RWPE1 (cell line): ENCODE results near the gene CALCOCO1.

Experiments used
- CTCF ChIA-PET: fragments of 350-600 bp; sonication (Branson Sonifier 250); formaldehyde crosslinking; extraction: SDS; loops from one replicate; lab custom pipeline; 2021; lab: Yijun Ruan, JAX
- POLR2A ChIA-PET: fragments of 400-600 bp; formaldehyde crosslinking; extraction: SDS; loops from one replicate; lab custom pipeline; 2020; ENCODE audit warnings: antibody characterized with exemption; ENCODE audit not compliant: low non-redundant PET; lab: Yijun Ruan, JAX
- DNase-seq: peaks from one replicate; pipeline ENCODE4 v3.0.0; 2012; ENCODE audit warnings: low spot score
- H3K27ac ChIP-seq: fragments of 450-650 bp; 2 replicates; pipeline ENCODE4 v1.5.1; 2017
- TF ChIP-seq, protein P1 (sequence below): fragments of 450-650 bp; conservative IDR thresholded peaks from 2 replicates; pipeline ENCODE4 v1.5.1; 2017; ENCODE audit warnings: low read depth, mild to moderate bottlenecking

Gene CALCOCO1

DNA sequence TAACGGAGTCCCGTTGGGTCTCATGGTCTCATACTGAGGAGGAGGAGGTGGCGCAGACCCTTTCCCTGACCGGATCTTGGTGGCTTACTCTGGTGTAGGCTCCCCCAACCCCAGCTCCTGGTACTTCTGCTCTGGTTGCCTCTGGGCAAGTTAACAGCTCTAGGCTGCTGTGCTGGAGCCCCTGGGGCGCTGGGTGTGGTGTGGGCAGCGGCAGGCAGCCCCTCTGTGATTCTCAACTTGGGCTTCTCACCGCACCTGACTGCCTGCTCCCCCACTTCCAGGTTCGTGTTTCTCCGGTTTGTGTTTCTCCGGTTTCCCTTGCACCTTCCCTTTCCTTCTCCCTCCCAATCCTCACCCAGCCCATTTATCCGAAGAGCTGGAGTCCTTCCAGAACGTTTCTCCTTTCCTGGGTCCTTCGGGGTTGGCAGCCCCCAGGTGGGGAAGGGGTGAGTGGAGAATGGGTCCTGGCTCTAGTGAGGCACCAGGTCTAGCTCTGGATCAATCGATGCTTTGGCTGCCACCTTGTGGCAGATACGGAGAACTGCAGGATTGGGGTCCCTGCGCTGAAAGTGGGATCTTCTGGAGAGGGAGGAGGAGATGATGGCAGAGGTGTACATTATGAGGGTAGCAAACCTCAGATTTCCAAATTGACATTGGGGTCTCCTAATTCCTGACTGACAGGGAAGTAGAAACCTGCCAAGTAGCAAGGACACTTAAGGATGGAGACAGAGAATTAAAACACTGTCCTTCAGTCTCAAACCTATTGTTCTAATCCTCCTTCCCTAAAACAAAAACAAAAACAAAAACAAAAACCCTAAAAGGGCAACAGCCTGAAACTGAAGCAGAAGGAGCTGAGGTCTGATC lies 16.2 kb upstream of the CALCOCO1 start:
- peak; percentile 80 for DNase-seq
- ChIA-PET POLR2A (no interaction called here), CTCF (interaction anchor here (0.6 to 6.5 kb wide), 26 partner anchors 9 to 1359 kb away, joined by 3 to 68 read pairs (median 4); partner anchors contain the start of genes ATP5MC2, CALCOCO1 and HOXC10)
- TF ChIP-seq, protein P1, sequence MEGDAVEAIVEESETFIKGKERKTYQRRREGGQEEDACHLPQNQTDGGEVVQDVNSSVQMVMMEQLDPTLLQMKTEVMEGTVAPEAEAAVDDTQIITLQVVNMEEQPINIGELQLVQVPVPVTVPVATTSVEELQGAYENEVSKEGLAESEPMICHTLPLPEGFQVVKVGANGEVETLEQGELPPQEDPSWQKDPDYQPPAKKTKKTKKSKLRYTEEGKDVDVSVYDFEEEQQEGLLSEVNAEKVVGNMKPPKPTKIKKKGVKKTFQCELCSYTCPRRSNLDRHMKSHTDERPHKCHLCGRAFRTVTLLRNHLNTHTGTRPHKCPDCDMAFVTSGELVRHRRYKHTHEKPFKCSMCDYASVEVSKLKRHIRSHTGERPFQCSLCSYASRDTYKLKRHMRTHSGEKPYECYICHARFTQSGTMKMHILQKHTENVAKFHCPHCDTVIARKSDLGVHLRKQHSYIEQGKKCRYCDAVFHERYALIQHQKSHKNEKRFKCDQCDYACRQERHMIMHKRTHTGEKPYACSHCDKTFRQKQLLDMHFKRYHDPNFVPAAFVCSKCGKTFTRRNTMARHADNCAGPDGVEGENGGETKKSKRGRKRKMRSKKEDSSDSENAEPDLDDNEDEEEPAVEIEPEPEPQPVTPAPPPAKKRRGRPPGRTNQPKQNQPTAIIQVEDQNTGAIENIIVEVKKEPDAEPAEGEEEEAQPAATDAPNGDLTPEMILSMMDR, result peak; percentile 94
- H3K27ac ChIP-seq, result no peak overlapping the region

DNA sequence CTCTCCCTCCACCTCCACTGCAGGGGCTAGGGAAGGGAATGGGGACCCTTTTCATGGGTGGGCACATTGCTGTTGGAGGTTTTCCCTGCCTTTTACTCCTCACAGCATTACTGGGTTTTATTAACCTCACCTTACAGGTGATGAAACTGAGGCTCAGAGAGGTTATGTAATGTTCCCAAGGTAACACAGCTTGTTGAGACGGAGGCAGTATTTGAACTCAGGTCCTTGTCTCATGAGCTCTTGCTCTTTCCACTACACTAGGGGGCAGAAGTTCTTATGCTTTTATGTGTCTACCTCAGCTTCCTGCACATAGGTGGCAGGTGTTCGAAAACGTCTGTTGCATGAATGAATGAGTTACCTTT lies 12.9 kb upstream of the CALCOCO1 start:
- H3K27ac ChIP-seq, result no peak overlapping the region
- DNase-seq, result no peak
- ChIA-PET CTCF (interaction anchor here (0.7 kb wide), 1 partner anchor 60 kb away, joined by 3 read pairs; no protein-coding TSS in a partner anchor), POLR2A (no interaction called here)
- TF ChIP-seq, protein P1, result no peak

DNA sequence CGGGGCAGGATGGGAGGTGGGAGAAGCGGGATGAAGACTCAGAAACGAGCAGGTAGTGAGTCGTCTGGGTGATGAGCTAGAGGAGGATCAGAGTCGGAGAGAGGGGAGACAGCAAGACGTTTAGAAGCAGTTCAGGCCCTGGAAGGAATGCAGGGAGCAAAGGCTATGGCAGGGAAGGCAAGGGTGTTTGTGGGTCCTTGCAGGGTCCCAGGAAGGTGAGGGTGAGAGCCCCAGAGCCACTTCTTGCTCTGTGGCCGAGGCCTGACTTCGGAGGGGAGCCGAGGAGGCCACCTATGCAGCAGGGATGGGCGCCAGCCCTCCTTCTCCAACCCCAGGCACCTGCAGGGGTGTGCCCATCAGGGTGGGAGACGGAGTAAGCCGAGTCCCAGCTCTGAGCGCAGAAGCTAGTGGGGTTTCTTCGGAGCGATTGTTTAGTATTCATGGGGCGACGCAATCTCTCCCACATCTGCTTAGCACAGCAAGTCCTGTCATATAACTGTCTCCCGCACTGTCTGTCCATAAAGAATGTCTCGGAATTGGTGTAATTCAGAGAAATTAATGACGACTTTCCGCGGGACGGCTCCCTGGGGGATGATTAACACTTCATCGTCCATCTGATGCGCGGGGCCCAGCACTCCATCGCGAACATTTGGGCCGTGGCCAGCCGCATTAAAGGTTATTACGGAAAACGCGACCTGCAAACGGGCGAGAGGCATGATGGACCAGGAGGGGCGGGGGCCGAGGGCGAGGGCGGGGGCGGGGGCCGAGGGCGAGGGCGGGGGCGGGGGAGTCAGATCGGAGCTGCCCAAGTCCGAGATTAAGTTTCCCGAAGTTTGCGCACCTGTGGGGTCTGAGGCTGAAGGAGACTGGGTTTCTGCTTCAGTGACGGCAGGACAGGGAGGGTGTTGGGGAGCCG lies 12.2 kb upstream of the CALCOCO1 start:
- POLR2A ChIA-PET, result no interaction called here
- no peak for DNase-seq
- TF ChIP-seq, protein P1, result no peak
- H3K27ac ChIP-seq, result no peak overlapping the region
- CTCF ChIA-PET, result interaction anchor here (0.7 to 1.0 kb wide), 2 partner anchors 13 to 37 kb away, joined by 3 read pairs; no protein-coding TSS in a partner anchor

DNA sequence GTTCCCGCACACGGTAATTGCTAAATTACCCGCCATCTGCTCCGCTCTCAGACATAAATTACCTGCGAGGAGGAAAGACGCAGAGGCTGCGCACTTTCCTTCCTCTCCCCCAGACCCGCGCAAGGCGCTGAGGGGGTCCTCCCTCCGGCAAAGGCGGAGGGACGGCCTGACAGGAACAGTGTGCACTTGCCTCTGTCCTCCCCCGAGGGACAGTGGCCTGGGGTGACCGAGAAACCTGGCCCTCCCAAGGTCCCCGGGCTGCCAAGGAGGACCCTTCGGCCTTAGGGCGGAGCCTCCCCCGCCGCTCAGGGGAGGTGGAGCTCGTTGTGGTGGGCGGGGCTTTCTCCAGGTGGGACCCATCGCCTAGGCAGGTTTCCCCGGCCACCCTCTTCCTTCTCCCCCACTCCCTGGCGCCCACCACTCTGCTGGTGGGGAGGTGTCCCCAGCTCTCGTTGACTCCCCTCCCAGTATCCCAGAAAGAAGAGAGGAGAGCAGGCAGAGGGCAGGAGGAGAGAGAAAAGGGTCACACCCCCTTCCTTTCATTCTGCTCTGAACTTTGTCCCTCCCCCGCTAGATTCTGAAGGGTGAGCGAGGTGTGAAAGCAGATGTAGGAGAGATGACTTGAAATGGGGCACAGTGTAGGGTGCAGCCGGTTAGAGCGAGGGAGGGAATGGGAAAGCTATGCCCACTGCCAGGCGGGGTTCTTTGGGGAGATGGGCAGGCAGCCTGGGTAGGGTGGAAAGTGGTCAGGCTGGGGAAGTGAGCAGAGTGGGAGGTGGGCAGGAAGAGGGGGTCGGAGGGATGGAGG lies 11.4 kb upstream of the CALCOCO1 start:
- H3K27ac ChIP-seq, result no peak overlapping the region
- POLR2A ChIA-PET, result no interaction called here
- CTCF ChIA-PET, result interaction anchor here (0.7 to 1.0 kb wide), 2 partner anchors 14 to 36 kb away, joined by 3 read pairs; no protein-coding TSS in a partner anchor
- DNase-seq, result no peak
- TF ChIP-seq, protein P1, result no peak

GRCh38 chr12:53737951-53738405 lies 10.7 kb upstream of the CALCOCO1 start:
- TF ChIP-seq, protein P1, result no peak
- no peak overlapping the region for H3K27ac ChIP-seq
- POLR2A ChIA-PET, result no interaction called here
- CTCF ChIA-PET, result no interaction called here
- DNase-seq, result no peak
